HEK293T (cell line): ENCODE data around the gene LRRC18.

Source experiments
- BHLHE40 ChIP-seq: fragments of 450-650 bp; IDR thresholded peaks from 2 replicates; pipeline ENCODE4 v1.6.1; 2016; ENCODE audit warnings: mild to moderate bottlenecking, moderate library complexity, borderline replicate concordance
- CTBP1 ChIP-seq: fragments of 450-650 bp; IDR thresholded peaks from 2 replicates; pipeline ENCODE4 v1.6.1; 2016; ENCODE audit warnings: borderline replicate concordance
- ELF4 ChIP-seq: fragments of 450-650 bp; IDR thresholded peaks from 2 replicates; pipeline ENCODE4 v1.6.1; 2017; ENCODE audit warnings: antibody characterized with exemption
- FOXA1 ChIP-seq: fragments of 450-650 bp; IDR thresholded peaks from 2 replicates; pipeline ENCODE4 v1.6.1; 2016; ENCODE audit warnings: mild to moderate bottlenecking
- FOXK2 ChIP-seq: fragments of 450-650 bp; IDR thresholded peaks from 2 replicates; pipeline ENCODE4 v1.6.1; 2016; ENCODE audit warnings: mild to moderate bottlenecking
- FOXM1 ChIP-seq: fragments of 450-650 bp; IDR thresholded peaks from 2 replicates; pipeline ENCODE4 v1.6.1; 2017; ENCODE audit warnings: mild to moderate bottlenecking, borderline replicate concordance
- HDGF ChIP-seq: fragments of 450-650 bp; IDR thresholded peaks from 2 replicates; pipeline ENCODE4 v1.6.1; 2017; ENCODE audit warnings: antibody characterized with exemption, borderline replicate concordance
- L3MBTL2 ChIP-seq: fragments of 450-650 bp; conservative IDR thresholded peaks from 2 replicates; pipeline ENCODE4 v1.6.1; 2016; ENCODE audit warnings: mild to moderate bottlenecking
- SP1 ChIP-seq: fragments of 450-650 bp; IDR thresholded peaks from 2 replicates; pipeline ENCODE4 v1.6.1; 2017
- SUZ12 ChIP-seq: fragments of 450-650 bp; IDR thresholded peaks from 2 replicates; pipeline ENCODE4 v1.6.1; 2016; ENCODE audit warnings: mild to moderate bottlenecking
- ZNF384 ChIP-seq: fragments of 450-650 bp; IDR thresholded peaks from 2 replicates; pipeline ENCODE4 v1.6.1; 2016

DNA sequence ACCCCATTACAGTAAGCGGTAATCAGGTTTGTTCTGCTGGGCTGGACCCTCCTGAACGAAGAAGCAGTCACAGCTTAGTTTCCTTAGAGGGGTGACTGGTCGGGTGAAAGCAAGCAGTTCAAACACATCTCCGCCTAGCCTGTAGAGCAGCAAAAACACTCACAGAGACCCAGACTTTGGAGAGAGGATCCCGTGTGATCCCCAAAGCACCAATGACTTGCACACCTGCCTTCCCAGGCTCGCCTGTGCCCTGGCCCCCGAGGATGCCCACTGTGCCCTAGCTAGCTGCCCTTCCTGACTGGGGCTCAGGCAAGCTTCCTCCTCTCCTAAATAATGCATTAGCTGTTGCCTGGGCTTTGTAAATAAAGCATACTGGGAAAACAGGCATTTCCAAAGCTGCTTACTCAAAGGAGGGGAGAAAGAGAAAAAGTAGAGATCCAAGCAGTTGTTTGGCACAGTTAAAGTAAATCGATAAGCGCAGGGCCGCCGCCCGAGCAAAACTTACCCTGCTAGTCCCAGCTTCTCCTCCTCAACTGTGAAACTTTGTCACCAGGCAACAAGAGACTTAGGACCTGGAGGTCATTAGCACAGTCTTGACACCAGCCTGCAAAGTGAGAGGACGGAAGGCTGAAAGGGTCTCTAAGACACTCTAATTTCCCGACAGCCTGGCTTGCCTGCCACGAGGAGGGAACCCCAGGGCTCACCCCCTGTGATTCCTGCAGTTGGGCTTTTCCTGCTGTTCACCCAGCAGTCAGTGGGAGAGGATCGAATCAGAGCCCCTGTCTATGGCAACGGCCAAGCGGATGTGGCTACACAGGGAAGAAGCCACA lies 4.8 kb downstream of the LRRC18 start:
- no peak for TF ChIP-seq FOXK2
- no peak for TF ChIP-seq SUZ12
- TF ChIP-seq ZNF384: no peak
- TF ChIP-seq BHLHE40: no peak
- TF ChIP-seq ELF4: no peak
- TF ChIP-seq L3MBTL2: no peak
- no peak for TF ChIP-seq FOXA1
- no peak for TF ChIP-seq FOXM1
- TF ChIP-seq CTBP1: no peak
- no peak for TF ChIP-seq SP1
- TF ChIP-seq HDGF: no peak
